DMS79 treated with DMSO at 0.1 percent for 48 hours (cell line): ENCODE data around the gene SPRR5.
A peak's percentile ranks its signal among the peaks of the same experiment; 100 is the strongest.

Experiments used
- DNase-seq: peaks from one replicate; lab custom pipeline; 2025; lab: John Stamatoyannopoulos, UW

SPRR5 gene

DNA sequence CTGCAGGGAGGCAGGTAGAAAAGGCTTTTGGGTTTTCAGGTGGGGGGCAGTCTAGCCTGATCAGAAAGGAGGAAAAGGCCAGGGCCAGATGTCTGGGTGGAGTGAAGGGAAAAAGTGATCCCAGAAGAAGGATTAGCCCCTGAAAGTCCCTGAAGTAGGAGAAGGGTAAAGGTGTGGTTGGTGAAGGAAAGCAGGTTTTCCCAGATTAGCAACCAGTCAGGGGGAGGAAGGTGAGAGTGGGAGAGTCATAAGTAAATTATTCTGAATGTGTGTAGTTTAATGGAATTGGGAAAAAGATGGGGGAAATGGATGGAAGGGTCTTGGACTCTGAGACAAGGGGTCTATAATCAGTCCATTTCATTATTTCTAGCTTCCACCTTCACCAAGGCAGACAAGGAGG, 36.2 kb downstream of the SPRR5 start:
- DNase-seq, result no peak

DNA sequence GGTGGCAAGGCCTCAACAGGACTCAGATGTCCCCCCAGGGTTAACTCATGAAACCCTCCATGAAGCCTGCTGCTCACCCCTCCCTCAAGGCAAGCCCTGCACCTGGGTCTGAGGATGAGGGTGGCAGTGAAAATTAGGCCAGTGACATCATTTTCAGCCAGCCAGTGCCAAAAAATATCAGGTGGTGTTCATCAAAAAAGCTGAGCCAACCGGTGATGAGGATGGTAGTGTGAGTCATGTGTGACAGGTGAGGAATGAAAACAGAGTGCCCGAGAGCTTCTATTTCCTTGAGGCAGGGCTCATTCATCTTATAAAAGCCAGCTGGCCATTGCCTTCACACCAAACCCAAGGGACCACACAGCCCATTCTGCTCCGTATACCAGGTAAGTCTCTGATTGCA, 36.7 kb downstream of the SPRR5 start, which contains the start of gene SPRR1A:
Gene SPRR1A, plus strand, starts transcription at position 339 of the 400 bp plus-strand sequence. CDS start 1,150 bp downstream, outside the sequence.
- DNase-seq, result no peak

DNA sequence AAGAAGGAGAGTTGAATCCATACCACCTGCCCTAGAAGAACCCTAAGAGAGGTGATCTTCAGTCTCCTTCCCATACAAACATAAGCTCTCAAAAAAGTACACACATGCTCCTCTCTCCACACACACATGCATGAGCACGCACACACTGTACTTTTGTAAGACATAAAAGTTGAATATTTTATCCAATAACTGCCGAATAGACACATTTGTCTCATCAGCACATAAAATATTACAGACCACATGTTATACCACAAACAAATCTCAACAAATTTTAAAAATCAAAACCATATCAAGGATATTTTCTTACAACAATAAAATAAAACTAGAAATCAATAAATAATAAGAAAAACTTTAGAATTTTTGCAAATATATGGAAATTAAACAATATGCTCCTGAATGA, 39.6 kb downstream of the SPRR5 start:
- DNase-seq, result no peak

DNA sequence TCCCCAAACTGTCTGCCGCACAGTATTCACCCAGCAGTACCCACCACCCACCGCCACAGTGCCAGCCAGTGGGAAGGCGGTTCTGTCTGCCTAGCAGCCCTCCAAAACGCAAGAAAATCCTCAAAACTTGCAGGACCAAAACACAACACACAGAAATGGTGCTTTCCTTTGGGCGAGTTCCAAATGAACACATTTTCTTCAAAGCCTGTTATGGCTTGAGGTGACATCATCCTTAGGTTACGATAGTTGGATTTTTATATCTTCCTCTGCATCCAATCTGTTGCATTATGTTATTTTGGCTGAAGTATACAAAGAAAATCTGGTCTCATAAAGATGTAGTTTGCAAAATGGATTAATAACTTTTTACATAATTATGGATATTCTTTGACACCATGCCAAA, 46.2 kb downstream of the SPRR5 start:
- DNase-seq, result no peak

DNA sequence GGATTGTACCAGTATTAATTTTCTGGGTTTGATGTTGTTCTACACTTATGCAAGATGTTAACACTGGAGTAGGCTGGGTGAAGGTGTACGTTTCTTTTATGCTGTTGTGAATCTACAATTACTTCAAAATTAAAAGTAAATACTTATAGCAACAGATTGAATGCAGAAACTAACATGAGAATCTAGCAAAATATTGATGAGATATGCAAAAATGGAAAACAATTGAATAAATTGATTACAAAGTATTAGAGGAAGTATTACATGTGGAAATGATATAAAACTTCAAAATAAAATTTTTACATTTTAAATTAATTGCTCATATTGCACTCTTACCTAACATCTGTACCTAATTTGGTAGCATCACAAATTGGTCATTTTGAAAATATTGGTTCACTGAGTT, 48.8 kb downstream of the SPRR5 start:
- DNase-seq, result no peak

DNA sequence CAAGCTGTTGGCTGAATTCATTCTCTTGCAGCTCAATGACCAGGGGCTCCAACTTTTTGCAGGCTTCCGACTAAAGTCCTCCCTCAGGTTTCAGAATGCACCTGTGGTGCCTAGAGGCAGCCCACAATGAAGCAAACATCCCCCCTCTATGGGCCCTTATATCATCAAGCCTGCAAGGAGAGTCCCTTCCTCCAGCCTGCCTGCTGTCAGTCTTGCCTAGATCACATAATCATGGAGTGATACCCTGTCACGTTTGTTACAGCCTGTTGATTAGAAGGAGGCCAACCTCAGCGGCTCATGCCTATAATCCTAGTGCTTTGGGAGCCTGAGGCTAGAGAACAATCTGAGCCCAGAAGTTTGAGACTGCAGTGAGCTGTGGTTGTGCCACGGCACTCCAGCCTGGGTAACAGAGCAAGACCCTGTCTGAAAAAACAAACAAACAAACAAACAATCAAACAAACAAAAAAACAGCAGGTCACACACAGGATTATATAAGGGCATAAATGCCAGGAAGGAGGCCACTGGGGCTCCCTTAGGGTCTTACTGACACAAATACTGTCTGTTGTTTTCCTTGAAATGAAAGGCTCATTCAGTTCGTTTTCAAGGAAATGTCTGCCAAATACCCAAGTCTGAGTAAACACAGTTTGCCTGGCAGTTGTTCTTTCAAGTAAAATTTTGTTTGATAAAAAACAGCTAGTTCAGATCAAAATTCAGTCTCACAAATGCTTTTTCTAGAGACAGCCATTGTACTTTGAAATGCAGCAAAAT, 49.8 kb downstream of the SPRR5 start:
- peak; percentile 46 for DNase-seq

DNA sequence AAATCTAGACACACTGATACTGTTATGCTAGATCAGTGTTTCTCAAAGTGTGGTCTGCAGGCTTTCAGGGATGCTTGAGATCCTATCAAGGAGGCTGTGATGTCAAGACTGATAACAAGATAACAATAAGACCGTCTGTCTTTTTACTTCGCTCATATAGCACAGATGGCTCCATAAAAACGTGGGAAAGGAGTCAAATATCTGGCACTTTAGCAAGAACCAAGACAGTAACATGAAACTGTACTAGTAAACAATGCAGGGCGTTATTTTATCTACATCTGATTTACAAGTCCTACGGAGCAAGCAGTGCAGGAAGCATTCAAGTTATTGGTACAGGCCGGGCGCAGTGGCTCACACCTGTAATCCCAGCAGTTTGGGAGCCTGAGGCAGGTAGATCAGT, 50.9 kb downstream of the SPRR5 start:
- DNase-seq, result peak; percentile 32

DNA sequence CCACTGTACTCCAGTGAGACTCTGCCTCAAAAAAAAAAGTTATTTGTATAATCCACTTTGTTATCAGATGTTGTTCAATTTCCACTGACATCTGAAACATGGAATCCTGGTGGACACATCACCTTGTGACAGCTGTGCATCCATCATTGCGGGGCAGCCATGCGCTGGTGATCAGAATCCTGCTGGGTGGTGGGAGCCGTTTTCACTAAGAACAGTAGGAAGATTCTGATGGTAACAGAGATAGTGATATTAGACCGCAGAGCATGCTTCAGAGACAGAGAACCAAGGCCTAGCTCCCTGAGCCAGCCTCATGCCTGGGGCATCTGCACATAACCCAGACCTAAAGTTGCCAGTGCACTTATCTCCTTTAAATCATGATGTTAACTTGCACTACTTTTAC, 51.5 kb downstream of the SPRR5 start:
- DNase-seq, result no peak
